AG04449 (cell line): Measurements from ENCODE around the gene APOA5.
"Not testable (repeated sequence)": the region's sequence is repeated elsewhere in the genome, so short reads cannot be mapped to it uniquely, and the experiment has no call there.

ENCODE experiments used
- CTCF ChIA-PET: fragments of 350-600 bp; formaldehyde crosslinking; extraction: SDS; loops from one replicate; lab custom pipeline; 2021; ENCODE audit warnings: antibody characterized with exemption; lab: Yijun Ruan, JAX
- POLR2A ChIA-PET: fragments of 400-600, 350-600 bp; formaldehyde crosslinking; extraction: SDS; loops from one replicate; lab custom pipeline; 2020; ENCODE audit warnings: antibody characterized with exemption, inconsistent platforms; lab: Yijun Ruan, JAX
- DNase-seq: peaks from one replicate; pipeline ENCODE4 v3.0.0-alpha.2; 2010; ENCODE audit warnings: low read depth, low spot score
- H3K4me3 ChIP-seq: 2 replicates; pipeline ENCODE4 v1.5.1; 2011; ENCODE audit warnings: low read depth, mild to moderate bottlenecking, control low read depth, low read length
- TF ChIP-seq, protein P1 (sequence below): IDR thresholded peaks from one replicate; pipeline ENCODE4 v1.5.1; 2011; ENCODE audit warnings: mild to moderate bottlenecking, moderate library complexity, low read length, control low read depth, inconsistent platforms; ENCODE audit not compliant: insufficient read depth; ENCODE audit errors: missing control alignments

APOA5 gene

DNA sequence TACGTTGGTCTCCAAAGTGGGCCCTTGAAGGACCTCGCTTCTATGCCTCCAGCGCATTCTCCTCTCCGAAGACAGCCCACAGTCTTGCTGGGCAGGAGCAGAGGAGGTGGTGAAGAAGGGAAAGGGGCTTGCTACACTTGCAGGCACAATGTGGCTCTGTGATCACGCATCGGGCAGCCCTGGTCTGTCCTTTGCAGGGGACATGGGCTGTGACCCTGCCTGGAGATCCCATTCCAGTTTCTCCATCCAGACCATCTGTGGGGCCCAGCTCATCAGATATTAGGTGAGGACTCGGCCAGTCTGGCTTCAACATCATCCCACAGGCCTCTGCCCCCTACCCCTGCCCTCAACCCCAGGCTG, 44.9 kb upstream of the APOA5 start:
- TF ChIP-seq, protein P1, sequence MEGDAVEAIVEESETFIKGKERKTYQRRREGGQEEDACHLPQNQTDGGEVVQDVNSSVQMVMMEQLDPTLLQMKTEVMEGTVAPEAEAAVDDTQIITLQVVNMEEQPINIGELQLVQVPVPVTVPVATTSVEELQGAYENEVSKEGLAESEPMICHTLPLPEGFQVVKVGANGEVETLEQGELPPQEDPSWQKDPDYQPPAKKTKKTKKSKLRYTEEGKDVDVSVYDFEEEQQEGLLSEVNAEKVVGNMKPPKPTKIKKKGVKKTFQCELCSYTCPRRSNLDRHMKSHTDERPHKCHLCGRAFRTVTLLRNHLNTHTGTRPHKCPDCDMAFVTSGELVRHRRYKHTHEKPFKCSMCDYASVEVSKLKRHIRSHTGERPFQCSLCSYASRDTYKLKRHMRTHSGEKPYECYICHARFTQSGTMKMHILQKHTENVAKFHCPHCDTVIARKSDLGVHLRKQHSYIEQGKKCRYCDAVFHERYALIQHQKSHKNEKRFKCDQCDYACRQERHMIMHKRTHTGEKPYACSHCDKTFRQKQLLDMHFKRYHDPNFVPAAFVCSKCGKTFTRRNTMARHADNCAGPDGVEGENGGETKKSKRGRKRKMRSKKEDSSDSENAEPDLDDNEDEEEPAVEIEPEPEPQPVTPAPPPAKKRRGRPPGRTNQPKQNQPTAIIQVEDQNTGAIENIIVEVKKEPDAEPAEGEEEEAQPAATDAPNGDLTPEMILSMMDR = no peak
- ChIA-PET POLR2A (interaction anchor here (1.0 kb wide), 1 partner anchor 49 kb away, joined by 8 read pairs; the partner anchor contains the start of gene ZPR1), CTCF (interaction anchor here (0.8 to 6.6 kb wide), 26 partner anchors 7 to 308 kb away, joined by 3 to 120 read pairs (median 5); partner anchors contain the start of genes APOA4, APOA5, PAFAH1B2 and SIK3)
- no peak overlapping the region for H3K4me3 ChIP-seq
- no peak for DNase-seq

DNA sequence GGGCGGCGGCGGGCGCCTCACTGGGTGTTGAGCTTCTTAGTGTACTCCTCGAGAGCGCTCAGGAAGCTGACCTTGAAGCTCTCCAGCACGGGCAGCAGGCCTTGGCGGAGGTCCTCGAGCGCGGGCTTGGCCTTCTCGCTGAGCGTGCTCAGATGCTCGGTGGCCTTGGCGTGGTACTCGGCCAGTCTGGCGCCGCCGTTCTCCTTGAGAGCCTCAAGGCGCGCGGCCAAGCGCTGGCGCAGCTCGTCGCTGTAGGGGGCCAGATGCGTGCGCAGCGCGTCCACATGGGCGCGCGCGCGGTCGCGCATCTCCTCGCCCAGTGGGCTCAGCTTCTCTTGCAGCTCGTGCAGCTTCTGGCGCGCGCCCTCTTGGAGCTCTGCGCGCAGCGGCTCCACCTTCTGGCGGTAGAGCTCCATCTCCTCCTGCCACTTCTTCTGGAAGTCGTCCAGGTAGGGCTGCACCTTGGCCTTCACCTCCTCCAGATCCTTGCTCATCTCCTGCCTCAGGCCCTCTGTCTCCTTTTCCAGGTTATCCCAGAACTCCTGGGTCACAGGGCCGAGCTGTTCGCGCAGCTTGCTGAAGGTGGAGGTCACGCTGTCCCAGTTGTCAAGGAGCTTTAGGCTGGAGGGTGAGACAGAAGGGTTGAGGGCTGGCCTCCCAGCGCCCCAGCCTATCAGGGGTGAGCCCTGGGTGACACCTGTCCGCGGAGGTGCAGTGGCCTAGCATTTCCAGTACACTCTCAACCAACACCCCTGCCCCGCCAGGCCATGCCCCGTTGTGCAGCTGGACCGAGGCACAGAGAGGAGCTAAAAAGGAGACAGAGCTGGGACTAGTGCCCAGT, 44.3 kb upstream of the APOA5 start:
- peak; percentile 55 for DNase-seq
- CTCF ChIA-PET = interaction anchor here (0.7 to 6.6 kb wide), 36 partner anchors 8 to 391 kb away, joined by 3 to 120 read pairs (median 4); partner anchors contain the start of genes APOA4, APOA5, PAFAH1B2 and SIK3
- peak overlapping the region; percentile 45 for H3K4me3 ChIP-seq
- POLR2A ChIA-PET = interaction anchor here (0.8 to 1.3 kb wide), 6 partner anchors 18 to 263 kb away, joined by 3 to 8 read pairs (median 4); partner anchors contain the start of genes APOA5 and ZPR1
- TF ChIP-seq, protein P1 = peak; percentile 72

DNA sequence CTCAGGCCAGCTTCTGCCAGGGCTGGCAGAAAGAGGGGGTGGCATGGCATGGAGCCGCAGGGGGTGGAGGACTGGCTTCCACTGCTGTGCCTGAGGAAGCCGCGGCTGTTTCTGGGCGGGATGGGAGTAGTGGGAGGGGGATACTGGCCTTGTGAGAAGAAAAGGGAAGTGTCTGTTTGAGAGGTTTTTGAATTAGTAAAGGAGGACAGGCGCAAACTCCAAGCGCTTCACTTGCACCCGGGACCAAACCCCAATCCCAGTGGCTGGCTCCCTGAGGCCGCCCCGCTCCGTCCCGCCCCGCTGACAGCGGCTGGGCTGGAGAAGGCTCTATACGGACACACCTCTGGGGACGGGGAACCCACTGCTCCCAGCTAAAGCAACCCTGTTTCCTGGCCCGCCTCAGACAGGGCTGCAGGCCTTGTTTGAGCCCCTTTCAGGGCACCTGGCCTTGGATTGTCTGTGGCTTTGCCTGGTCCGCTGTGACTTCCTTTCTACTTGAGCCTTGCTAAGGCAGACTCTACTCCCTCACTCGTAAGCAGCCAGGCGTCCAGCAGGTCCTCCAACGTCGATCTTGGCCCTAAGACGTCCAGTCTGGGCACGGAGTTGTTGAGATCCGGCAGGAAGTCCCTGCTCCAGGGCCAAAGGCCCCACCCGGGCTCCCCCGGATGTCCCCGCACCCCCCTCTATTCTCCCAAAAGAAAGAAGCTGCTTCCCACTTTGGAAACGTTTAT, 43.5 kb upstream of the APOA5 start:
- DNase-seq = no peak
- POLR2A ChIA-PET = interaction anchor here (0.8 to 1.3 kb wide), 6 partner anchors 18 to 264 kb away, joined by 3 to 8 read pairs (median 4); partner anchors contain the start of genes APOA5 and ZPR1
- H3K4me3 ChIP-seq = peak overlapping the region; percentile 45

DNA sequence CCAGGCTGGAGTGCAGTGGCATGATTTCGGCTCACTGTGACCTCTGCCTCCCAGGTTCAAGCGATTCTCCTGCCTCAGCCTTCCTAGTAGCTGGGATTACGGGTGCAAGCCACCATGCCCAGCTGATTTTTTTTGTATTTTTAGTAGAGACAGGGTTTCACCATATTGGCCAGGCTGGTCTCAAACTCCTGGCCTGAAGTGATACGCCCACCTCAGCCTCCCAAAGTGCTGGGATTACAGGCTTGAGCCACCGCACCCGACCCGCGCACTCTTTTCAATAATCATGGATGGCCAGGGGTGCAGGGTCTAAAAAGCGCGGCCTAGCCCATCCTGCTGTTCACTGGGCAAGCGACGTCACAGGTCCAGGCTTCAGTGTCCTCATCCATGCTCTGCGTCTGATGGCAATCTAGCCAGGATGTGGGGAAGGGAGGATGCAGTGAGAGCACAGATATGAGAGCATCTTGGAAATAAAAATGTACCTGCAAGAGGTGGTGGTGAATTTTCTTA, 42.9 kb upstream of the APOA5 start:
- DNase-seq, POLR2A ChIA-PET: not testable (repeated sequence)
- CTCF ChIA-PET = interaction anchor here (1.3 to 6.6 kb wide), 7 partner anchors 12 to 393 kb away, joined by 3 to 120 read pairs (median 6); partner anchors contain the start of genes APOA4, APOA5 and ZPR1

More for the DNA sequence above, 43.5 kb upstream of the APOA5 start:
- CTCF ChIA-PET = interaction anchor here (0.7 to 6.6 kb wide), 28 partner anchors 9 to 392 kb away, joined by 3 to 120 read pairs (median 5); partner anchors contain the start of genes APOA4, APOA5, PAFAH1B2 and SIK3
- TF ChIP-seq, protein P1 = no peak

DNA sequence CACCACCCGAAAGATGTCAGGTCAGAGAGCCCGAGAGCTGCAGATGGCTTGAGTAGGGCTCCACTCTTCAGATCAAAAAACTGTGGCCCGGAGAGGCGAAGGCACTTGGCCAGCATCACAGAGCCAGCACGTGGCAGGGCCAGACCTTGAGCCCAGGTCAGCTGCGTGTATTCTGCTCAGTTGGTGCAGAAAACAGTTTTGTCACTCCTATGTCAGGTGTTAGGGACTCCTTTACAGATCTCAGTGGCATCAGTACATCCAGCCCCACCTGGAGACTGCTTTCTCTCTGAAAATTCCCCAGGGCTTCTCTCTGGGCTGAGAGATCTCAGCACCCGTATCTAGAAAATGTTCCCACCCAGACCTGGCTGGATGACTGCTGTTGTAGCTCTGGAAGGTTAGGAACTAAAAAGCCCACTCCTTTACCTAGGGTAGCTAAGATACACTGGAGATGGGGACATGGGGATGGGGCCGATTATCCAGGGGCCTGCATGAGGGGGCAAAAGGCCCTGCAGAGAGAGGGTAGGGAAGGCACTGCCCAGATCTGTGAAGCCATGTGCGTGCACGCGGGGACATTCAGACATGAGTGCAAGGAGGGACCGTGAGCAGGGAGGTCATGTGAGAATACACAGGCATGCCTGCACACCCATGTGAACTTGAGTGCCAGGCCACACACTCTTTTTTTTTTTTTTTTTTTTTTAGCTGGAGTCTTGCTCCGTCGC, 42.3 kb upstream of the APOA5 start:
- TF ChIP-seq, protein P1 = no peak
- no peak for DNase-seq
- ChIA-PET CTCF (interaction anchor here (4.7 to 6.6 kb wide), 2 partner anchors 11 to 43 kb away, joined by 24 to 120 read pairs; partner anchors contain the start of genes APOA4, APOA5 and ZPR1), POLR2A (interaction anchor here (0.7 kb wide), 1 partner anchor 346 kb away, joined by 3 read pairs; no protein-coding TSS in a partner anchor)
- H3K4me3 ChIP-seq = no peak overlapping the region

More for the DNA sequence above, 42.9 kb upstream of the APOA5 start:
- H3K4me3 ChIP-seq = not testable (repeated sequence)

DNA sequence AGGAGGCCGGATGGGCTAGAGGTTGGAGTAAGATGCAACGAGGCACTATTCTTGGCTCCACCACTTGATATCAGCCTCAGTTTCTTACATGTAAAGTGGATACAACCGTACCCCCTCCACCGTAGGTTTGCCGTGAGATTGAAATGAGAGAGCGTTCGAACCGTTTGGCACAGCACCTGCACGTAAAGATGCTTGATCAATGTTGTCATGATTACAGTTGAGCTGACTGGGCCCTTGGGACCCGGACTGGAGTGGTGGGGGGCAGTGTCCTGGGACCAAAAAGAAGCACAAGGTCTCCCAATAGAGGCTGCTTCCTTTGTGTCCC, 41.8 kb upstream of the APOA5 start:
- ChIA-PET POLR2A (interaction anchor here (0.7 kb wide), 1 partner anchor 346 kb away, joined by 3 read pairs; no protein-coding TSS in a partner anchor), CTCF (interaction anchor here (0.8 to 6.6 kb wide), 3 partner anchors 9 to 42 kb away, joined by 3 to 120 read pairs (median 24); partner anchors contain the start of genes APOA4, APOA5 and ZPR1)
- TF ChIP-seq, protein P1 = no peak
- H3K4me3 ChIP-seq = no peak overlapping the region
- no peak for DNase-seq
